ENCODE measurements around the gene RASA3. TPM values are rescaled to one million over a fixed set of nuclear protein-coding genes. Genes with fewer than 3 reads are reported as not detected.
"Not testable (repeated sequence)": the region's sequence is repeated elsewhere in the genome, so short reads cannot be mapped to it uniquely, and the experiment has no call there.

The RASA3 gene
- total RNA-seq, 1 donor from 2014 or later, result 17.3 TPM

DNA sequence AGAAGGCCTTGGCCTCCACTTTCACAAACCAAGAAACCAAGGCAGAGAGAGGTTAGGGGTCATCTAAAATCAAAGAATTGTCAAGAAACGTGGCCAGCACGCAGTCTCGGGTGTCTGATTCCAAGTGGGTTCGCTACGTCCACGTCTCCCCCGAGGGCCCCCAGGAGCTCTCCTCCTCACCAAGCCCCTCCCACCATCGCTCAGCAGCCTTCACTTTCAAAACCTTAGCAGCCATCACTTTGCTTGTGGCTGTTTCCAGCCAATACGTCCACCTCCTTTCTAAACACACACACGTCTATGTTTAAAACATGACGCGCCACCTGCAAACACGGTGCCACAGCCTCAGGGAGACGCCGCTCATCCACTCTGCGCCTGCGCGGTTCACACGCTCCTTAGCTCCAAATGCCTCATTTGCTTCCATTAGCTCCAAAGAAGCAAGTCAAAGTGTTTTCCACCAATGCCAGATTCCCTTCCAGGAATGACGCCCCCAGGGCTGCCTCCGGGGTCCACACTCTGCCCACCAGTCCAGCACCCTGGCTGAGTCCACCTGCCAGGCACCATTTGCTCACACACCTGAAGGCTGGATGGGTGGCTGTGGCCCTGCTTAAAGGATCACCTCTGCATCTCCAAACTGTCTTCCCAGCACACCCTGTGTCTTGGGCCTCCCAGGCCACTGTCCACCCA lies 5.5 kb downstream of the RASA3 start:
- TF ChIP-seq, protein P1, sequence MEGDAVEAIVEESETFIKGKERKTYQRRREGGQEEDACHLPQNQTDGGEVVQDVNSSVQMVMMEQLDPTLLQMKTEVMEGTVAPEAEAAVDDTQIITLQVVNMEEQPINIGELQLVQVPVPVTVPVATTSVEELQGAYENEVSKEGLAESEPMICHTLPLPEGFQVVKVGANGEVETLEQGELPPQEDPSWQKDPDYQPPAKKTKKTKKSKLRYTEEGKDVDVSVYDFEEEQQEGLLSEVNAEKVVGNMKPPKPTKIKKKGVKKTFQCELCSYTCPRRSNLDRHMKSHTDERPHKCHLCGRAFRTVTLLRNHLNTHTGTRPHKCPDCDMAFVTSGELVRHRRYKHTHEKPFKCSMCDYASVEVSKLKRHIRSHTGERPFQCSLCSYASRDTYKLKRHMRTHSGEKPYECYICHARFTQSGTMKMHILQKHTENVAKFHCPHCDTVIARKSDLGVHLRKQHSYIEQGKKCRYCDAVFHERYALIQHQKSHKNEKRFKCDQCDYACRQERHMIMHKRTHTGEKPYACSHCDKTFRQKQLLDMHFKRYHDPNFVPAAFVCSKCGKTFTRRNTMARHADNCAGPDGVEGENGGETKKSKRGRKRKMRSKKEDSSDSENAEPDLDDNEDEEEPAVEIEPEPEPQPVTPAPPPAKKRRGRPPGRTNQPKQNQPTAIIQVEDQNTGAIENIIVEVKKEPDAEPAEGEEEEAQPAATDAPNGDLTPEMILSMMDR (IDR thresholded peaks at IDR 0.05), result no peak
- no peaks in the 10 kb centered on the region for H3K27me3 ChIP-seq
- H3K27ac ChIP-seq, result no peak overlapping the region
- no peaks in the 10 kb centered on the region for H3K36me3 ChIP-seq
- intact Hi-C loops (cut with DNase I), result no loop called here
- peaks cover 71% of the 10 kb centered on the region for H3K4me1 ChIP-seq
- no peak for DNase-seq
- ATAC-seq, result no peak
- no peak overlapping the region for H3K4me3 ChIP-seq
- no peaks in the 10 kb centered on the region for H3K9me3 ChIP-seq

DNA sequence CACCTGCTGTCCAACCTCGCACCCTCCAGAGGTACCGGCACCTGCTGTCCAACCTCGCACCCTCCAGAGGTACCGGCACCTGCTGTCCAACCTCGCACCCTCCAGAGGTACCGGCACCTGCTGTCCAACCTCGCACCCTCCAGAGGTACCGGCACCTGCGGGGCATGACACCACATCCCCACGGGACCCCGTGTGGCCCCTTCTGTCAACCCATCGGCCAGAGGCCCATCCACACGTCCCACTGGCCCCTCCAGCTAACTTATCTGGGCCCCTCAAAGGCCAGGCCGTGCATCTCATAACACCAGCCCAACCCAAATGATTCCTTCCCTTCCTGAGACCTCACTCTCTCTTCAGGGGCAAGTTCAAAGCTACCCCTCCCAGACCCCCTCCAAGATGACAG lies 6.3 kb downstream of the RASA3 start:
- intact Hi-C loops (cut with DNase I); H3K9me3 ChIP-seq: not testable (repeated sequence)

DNA sequence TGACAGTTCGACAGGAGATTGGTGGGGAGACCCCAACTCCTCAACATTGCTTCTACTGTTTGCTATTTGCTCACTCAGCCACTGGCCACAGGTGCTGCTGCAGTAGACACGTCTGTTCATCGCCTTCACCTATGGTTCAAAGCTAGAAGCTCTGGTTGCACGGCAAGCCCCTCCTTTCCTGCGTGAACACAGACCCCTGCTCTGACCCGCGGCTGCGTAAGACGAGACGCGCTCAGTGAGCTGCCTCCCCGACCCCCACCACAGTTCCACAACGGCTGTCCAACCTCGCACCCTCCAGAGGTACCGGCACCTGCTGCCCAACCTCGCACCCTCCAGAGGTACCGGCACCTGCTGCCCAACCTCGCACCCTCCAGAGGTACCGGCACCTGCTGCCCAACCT lies 6.8 kb downstream of the RASA3 start:
- no peak overlapping the region for H3K4me3 ChIP-seq
- ATAC-seq (no peak), DNase-seq (no peak)
- no peaks in the 10 kb centered on the region for H3K27me3 ChIP-seq
- no peak overlapping the region for H3K27ac ChIP-seq
- intact Hi-C loops (cut with DNase I), result no loop called here
- TF ChIP-seq, protein P1 (IDR thresholded peaks at IDR 0.05), result no peak
- no peaks in the 10 kb centered on the region for H3K36me3 ChIP-seq
- H3K4me1 ChIP-seq, result peaks cover 77% of the 10 kb centered on the region
- no peaks in the 10 kb centered on the region for H3K9me3 ChIP-seq

More for the DNA sequence above, 6.3 kb downstream of the RASA3 start:
- H3K4me3 ChIP-seq, DNase-seq, H3K27me3 ChIP-seq, ATAC-seq, H3K27ac ChIP-seq, H3K36me3 ChIP-seq: not testable (repeated sequence)
- H3K4me1 ChIP-seq, result peaks cover 74% of the 10 kb centered on the region

DNA sequence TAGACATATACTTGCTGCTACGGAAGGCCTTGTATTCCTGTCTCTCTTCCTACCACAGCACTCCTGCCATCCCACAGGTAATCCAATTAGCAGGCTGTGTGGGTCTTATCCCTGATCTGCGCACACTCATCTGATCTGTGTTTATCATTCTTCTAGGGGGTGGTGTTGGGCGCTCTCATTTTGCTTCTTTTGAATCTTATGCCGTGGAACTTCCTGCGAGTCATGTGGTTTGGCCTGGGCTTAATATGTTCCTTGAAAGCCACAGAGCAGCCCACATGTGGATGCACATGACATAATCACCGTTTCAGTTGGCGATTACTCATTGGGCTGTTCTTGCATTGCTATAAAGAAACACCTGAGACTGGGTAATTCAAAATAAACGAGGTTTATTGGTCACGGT lies 7.5 kb downstream of the RASA3 start:
- Histone ChIP-seq H3K4me1 (peaks cover 73% of the 10 kb centered on the region), H3K27me3 (no peaks in the 10 kb centered on the region), H3K4me3 (no peak overlapping the region), H3K27ac (no peak overlapping the region), H3K9me3 (no peaks in the 10 kb centered on the region), H3K36me3 (no peaks in the 10 kb centered on the region)
- intact Hi-C loops (cut with DNase I), result no loop called here
- TF ChIP-seq, protein P1 (IDR thresholded peaks at IDR 0.05), result no peak
- DNase-seq (no peak), ATAC-seq (peak; percentile 1)

DNA sequence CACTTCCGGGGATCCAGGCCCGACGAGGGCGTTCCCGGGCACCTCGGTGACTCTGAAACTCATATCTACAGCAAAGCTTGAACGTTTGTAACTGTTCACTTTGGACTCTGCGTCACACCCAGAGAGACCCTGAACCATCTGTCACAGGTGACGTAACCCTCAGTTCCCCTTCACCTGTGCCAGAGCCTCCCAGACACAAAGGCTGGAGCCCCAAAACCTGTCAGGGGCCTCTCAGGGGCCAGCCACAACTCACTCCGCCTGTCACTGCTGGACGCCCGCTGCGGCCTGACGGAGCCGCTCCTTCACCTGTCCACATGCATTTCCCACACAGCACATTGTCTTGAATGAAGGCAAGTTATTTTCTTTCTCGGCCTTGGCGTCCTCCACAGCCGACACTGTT lies 8.0 kb downstream of the RASA3 start:
- intact Hi-C loops (cut with DNase I), result no loop called here
- DNase-seq, result no peak

DNA sequence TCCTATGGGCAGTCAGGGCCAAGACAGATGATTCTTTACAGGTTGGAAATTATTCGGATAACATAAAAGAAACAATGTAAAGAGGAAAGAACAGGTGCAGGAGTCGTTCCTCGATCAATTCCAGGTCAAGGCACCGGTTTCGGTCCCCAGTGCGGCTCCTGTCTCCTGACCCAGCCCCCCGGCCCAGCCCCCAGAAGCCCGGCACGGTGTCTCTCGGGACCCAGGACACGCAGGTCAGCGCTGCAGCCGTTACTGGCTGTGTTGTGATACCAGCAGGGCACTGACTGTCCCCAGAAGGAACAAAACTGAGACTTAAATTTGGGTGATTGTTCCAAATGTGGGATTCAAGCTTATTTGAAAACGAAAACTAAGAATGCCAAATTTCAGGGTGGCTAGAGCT lies 8.5 kb downstream of the RASA3 start:
- Histone ChIP-seq H3K9me3 (no peaks in the 10 kb centered on the region), H3K4me1 (peaks cover 67% of the 10 kb centered on the region), H3K27me3 (no peaks in the 10 kb centered on the region), H3K36me3 (no peaks in the 10 kb centered on the region), H3K27ac (no peak overlapping the region), H3K4me3 (no peak overlapping the region)
- TF ChIP-seq, protein P1 (IDR thresholded peaks at IDR 0.05), result no peak
- DNase-seq (no peak), ATAC-seq (no peak)
- intact Hi-C loops (cut with DNase I), result no loop called here

More for the DNA sequence above, 8.0 kb downstream of the RASA3 start:
- no peaks in the 10 kb centered on the region for H3K36me3 ChIP-seq
- H3K4me3 ChIP-seq, result no peak overlapping the region
- TF ChIP-seq, protein P1 (IDR thresholded peaks at IDR 0.05), result no peak
- ATAC-seq, result no peak
- H3K27ac ChIP-seq, result no peak overlapping the region
- H3K9me3 ChIP-seq, result no peaks in the 10 kb centered on the region
- peaks cover 68% of the 10 kb centered on the region for H3K4me1 ChIP-seq
- no peaks in the 10 kb centered on the region for H3K27me3 ChIP-seq

Data from upper lobe of right lung (tissue), 1 donor.